ENCODE measurements around the gene NETO2. TPM values are rescaled to one million over a fixed set of nuclear protein-coding genes. Genes with fewer than 3 reads are reported as not detected.

Gene NETO2
- total and polyA plus RNA-seq, 8 donors, result 9.7 to 49.9 (median 43.0) TPM

- no peak overlapping the region for H3K27ac ChIP-seq
- DNase-seq (no peak), ATAC-seq (no peak)
- no peaks in the 10 kb centered on the region for H3K27me3 ChIP-seq
- no peak overlapping the region for H3K4me3 ChIP-seq
- intact Hi-C loops (cut with DNase I), result no loop called here
- no peaks in the 10 kb centered on the region for H3K36me3 ChIP-seq
- H3K4me1 ChIP-seq, result no peaks in the 10 kb centered on the region
- TF ChIP-seq, protein P1, sequence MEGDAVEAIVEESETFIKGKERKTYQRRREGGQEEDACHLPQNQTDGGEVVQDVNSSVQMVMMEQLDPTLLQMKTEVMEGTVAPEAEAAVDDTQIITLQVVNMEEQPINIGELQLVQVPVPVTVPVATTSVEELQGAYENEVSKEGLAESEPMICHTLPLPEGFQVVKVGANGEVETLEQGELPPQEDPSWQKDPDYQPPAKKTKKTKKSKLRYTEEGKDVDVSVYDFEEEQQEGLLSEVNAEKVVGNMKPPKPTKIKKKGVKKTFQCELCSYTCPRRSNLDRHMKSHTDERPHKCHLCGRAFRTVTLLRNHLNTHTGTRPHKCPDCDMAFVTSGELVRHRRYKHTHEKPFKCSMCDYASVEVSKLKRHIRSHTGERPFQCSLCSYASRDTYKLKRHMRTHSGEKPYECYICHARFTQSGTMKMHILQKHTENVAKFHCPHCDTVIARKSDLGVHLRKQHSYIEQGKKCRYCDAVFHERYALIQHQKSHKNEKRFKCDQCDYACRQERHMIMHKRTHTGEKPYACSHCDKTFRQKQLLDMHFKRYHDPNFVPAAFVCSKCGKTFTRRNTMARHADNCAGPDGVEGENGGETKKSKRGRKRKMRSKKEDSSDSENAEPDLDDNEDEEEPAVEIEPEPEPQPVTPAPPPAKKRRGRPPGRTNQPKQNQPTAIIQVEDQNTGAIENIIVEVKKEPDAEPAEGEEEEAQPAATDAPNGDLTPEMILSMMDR (IDR thresholded peaks at IDR 0.05), result no peak
- no peaks in the 10 kb centered on the region for H3K9me3 ChIP-seq
These were observed 77.7 kb downstream of the NETO2 start for GRCh38 chr16:47065766-47066688.

- Histone ChIP-seq H3K9me3 (no peaks in the 10 kb centered on the region), H3K4me1 (no peaks in the 10 kb centered on the region), H3K36me3 (no peaks in the 10 kb centered on the region), H3K27ac (no peak overlapping the region), H3K27me3 (no peaks in the 10 kb centered on the region), H3K4me3 (no peak overlapping the region)
- ATAC-seq (no peak), DNase-seq (no peak)
- intact Hi-C loops (cut with DNase I), result no loop called here
- TF ChIP-seq, protein P1 (IDR thresholded peaks at IDR 0.05), result no peak
These were observed 79.0 kb downstream of the NETO2 start for GRCh38 chr16:47064775-47065174.

DNA sequence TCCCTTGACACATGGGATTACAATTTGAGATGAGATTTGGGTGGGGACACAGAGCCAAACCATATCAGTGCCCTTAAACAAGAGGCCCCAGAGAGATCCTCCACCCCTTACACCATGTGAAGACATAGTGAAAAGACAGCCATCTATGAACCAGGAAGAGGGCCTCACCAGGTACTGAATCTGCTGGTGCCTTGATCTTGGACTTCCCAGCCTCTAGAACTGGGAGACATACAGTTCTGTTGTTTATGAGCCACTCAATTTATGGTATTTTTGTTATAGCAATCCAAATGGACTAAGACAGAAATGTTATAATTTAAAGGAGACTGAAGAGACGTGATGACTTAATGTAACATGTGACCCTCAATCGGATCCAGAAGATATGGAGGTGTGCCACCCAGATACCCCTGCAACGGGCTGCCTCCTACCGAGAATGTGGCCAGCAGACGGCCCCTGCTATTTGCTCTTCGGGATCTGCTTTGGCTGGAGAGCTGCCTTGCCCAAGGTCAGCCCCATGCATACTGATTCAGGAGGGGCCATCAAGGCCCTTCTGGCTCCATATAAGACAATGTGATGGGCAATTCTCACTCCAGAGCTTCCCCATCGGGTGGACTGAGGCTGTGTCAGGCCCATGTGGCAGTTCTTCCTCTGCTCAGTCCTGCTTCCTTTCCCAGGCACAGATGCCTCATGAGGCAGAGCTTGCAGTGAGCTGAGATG lies 80.6 kb downstream of the NETO2 start:
- Histone ChIP-seq H3K27me3 (no peaks in the 10 kb centered on the region), H3K9me3 (no peaks in the 10 kb centered on the region), H3K4me3 (no peak overlapping the region), H3K4me1 (no peaks in the 10 kb centered on the region), H3K36me3 (no peaks in the 10 kb centered on the region), H3K27ac (no peak overlapping the region)
- intact Hi-C loops (cut with DNase I), result no loop called here
- TF ChIP-seq, protein P1 (IDR thresholded peaks at IDR 0.05), result no peak
- DNase-seq (no peak), ATAC-seq (no peak)

- TF ChIP-seq, protein P1 (IDR thresholded peaks at IDR 0.05), result no peak
- Histone ChIP-seq H3K27me3 (no peaks in the 10 kb centered on the region), H3K4me1 (no peaks in the 10 kb centered on the region), H3K4me3 (no peak overlapping the region), H3K27ac (no peak overlapping the region), H3K36me3 (no peaks in the 10 kb centered on the region), H3K9me3 (no peaks in the 10 kb centered on the region)
- intact Hi-C loops (cut with DNase I), result no loop called here
- ATAC-seq (no peak), DNase-seq (no peak)
These were observed 82.5 kb downstream of the NETO2 start for GRCh38 chr16:47061204-47061603.

DNA sequence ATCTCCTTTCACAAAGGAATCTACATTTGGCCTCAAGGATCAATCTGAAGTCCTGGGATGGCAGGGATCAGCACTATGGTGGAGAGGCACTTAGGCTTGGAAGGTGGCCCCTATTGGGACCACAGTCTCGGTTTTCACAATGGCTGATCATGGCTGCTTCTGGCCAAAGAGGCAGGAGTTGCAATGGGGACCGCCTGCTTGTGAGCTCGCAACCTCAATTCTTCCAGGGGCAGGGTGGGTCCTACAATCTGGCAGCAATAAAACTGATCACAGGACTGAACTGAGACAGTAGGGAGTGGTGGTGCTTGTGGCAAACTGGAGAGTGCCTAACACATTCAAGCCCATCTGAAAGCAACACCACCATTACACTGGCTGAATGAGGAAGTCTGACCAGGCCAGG lies 83.1 kb downstream of the NETO2 start:
- no peaks in the 10 kb centered on the region for H3K36me3 ChIP-seq
- no peak overlapping the region for H3K4me3 ChIP-seq
- intact Hi-C loops (cut with DNase I), result no loop called here
- no peaks in the 10 kb centered on the region for H3K27me3 ChIP-seq
- H3K27ac ChIP-seq, result no peak overlapping the region
- TF ChIP-seq, protein P1 (IDR thresholded peaks at IDR 0.05), result no peak
- DNase-seq (no peak), ATAC-seq (no peak)
- no peaks in the 10 kb centered on the region for H3K9me3 ChIP-seq
- no peaks in the 10 kb centered on the region for H3K4me1 ChIP-seq
